SK-MEL-5 (cell line): ENCODE results near the gene FOXD4L1. TPM values are rescaled to one million over a fixed set of nuclear protein-coding genes. Genes with fewer than 3 reads are reported as not detected.
"Not testable (repeated sequence)": the region's sequence is repeated elsewhere in the genome, so short reads cannot be mapped to it uniquely, and the experiment has no call there.

ENCODE experiments used
- DNase-seq: peaks from one replicate; pipeline ENCODE4 v3.0.0-alpha.2; 2016; ENCODE audit warnings: low read depth, low spot score
- in situ Hi-C: cut with HindIII; loops from 2 replicates; pipeline ENCODE4 v1.10.0; 2016; ENCODE audit warnings: low sequenced_read_pairs, high pct_unique_total_duplicates, low pct_unique_long_range_greater_than_20kb
- polyA plus RNA-seq, 2 experiments: library from polyadenylated mRNA; depleted of rRNA; stranded (reverse); fragments of >200 nt; gene quantifications; 2 replicates each; pipeline ENCODE4 v1.2.3, GENCODE V29; 2015
- total RNA-seq: library from RNA; depleted of rRNA; stranded (reverse); fragments of >200 nt; shearing (Covaris generic); gene quantifications from 2 replicates; pipeline ENCODE4 v1.2.3, GENCODE V29; 2014; rRNA removed

The FOXD4L1 gene
- not detected in 2 replicates for total RNA-seq
- polyA plus RNA-seq (2015; cell fraction: cytosol; rRNA removed): not detected in 2 replicates
- polyA plus RNA-seq (2015; cell fraction: nucleus; rRNA removed): 0.54 and 0.72 TPM in 2 replicates

- in situ Hi-C loops, DNase-seq: not testable (repeated sequence)
Observed at GRCh38 chr2:113498365-113498764, at the start of gene FOXD4L1. Gene FOXD4L1, plus strand, starts transcription at chr2:113498665. Its CDS starts 592 bp downstream, at chr2:113499257.

- DNase-seq, in situ Hi-C loops: not testable (repeated sequence)
Observed at GRCh38 chr2:113465770-113466169, 32.7 kb upstream of the FOXD4L1 start.

- in situ Hi-C loops, DNase-seq: not testable (repeated sequence)
Observed at GRCh38 chr2:113476688-113477368, 21.6 kb upstream of the FOXD4L1 start.

GRCh38 chr2:113496527-113496926 is 1.9 kb upstream of the FOXD4L1 start:
- in situ Hi-C loops, DNase-seq: not testable (repeated sequence)

- in situ Hi-C loops, DNase-seq: not testable (repeated sequence)
Observed at GRCh38 chr2:113499019-113499885, 787 bp downstream of the FOXD4L1 start.

GRCh38 chr2:113499886-113500722 is 1.6 kb downstream of the FOXD4L1 start:
- in situ Hi-C loops, DNase-seq: not testable (repeated sequence)

- DNase-seq, in situ Hi-C loops: not testable (repeated sequence)
Observed at GRCh38 chr2:113500723-113501038, 2.2 kb downstream of the FOXD4L1 start.

- DNase-seq, in situ Hi-C loops: not testable (repeated sequence)
Observed at GRCh38 chr2:113502216-113503093, 4.0 kb downstream of the FOXD4L1 start.

GRCh38 chr2:113503094-113504042 is 4.9 kb downstream of the FOXD4L1 start:
- in situ Hi-C loops, DNase-seq: not testable (repeated sequence)

- in situ Hi-C loops, DNase-seq: not testable (repeated sequence)
Observed at GRCh38 chr2:113504081-113504480, 5.6 kb downstream of the FOXD4L1 start.

GRCh38 chr2:113507394-113508140 is 9.1 kb downstream of the FOXD4L1 start:
- DNase-seq, in situ Hi-C loops: not testable (repeated sequence)

- DNase-seq, in situ Hi-C loops: not testable (repeated sequence)
Observed at GRCh38 chr2:113508187-113508586, 9.7 kb downstream of the FOXD4L1 start.

- in situ Hi-C loops, DNase-seq: not testable (repeated sequence)
Observed at GRCh38 chr2:113510913-113511312, 12.4 kb downstream of the FOXD4L1 start.

GRCh38 chr2:113511859-113512258 is 13.4 kb downstream of the FOXD4L1 start:
- DNase-seq, in situ Hi-C loops: not testable (repeated sequence)

- DNase-seq, in situ Hi-C loops: not testable (repeated sequence)
Observed at GRCh38 chr2:113515457-113515856, 17.0 kb downstream of the FOXD4L1 start.
